ENCODE measurements around the gene GUCY1A1.

The GUCY1A1 gene

DNA sequence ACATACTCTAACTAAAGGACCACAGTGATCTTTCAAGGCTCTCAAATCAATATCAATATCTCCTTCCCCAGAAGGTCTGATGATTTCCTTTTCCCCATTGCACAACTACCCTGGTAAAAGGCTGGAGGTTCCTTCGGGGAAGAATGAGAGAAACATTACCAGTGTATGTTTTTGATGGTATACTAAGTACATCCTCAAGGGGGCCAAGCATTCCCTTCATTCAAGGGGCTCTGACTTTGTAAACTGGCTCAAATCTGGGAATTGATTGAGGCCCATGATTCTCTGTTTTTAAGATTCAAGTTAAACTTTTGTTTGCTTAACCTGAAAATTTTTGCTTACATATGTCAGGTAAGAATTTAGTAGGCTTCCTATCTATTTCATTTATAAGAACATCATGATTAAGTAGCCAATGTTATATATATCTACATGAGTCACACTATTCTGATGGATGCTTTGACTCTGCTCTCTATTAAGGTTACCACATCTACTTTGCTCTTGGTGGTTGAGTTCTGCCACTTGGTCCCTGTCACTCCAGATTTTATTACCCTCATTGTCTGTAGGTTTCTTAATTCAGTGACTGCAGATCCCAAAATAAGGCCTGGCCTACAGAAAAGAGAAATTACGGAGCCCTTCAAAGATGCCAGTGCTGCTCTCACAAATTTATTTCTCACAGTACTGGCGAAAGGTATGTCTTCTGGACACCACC, 75.8 kb downstream of the GUCY1A1 start:
- no peak for DNase-seq

DNA sequence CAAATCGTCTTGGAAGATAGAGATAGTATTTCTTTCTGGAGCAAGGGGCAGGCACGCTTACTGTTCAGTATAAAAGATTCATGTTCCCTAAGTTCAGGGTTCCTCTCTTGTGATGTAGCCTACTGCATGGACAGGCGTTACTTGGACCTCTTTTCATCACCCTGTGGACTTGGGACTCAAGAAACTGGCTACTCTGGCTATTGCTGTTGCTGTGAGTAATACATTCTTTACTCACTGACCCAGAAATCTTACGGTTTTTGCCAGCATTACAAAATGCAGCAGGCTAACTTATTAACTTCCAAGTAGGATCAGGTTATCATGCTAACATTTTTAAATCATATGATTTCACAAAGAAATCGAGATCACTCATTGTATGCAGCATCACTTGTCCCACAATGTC, 79.3 kb downstream of the GUCY1A1 start:
- DNase-seq, result no peak

DNA sequence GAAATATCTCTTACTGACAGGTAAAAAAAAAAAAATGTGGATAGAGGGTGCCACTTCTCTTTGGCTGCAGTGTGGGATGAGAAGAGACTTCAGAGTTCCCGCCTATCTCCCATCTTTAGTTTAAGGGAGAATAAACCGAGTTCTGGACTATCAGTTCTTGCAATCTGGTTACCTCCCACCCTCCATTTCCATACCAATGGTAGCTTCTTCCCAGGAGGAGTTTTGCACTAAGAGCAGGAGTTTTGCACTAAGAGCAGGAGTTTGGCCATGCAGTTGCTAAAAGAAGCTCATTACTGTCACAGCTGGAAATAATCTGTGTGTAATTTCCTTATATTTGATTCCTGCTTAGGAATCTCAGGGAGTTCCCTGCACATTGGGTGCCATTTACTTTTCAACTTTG, 81.4 kb downstream of the GUCY1A1 start:
- no peak for DNase-seq

DNA sequence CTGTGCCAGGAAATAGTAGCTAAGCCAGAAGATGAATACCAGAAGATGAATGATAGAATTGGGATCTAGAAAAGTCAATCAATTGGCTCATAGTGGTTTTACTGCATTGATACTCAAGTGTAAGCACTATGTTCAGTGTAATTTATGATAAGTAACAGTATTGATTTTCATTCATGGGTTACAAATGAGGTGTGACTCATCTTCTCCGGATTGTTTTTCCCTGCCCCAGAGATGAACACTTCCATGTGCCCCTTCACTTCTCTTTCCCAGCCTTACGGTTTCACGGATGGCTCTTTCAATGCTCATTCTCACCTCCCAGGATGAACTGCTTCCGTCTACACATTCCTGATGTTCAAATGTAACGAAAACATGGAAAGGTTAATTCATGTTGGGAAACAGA, 82.4 kb downstream of the GUCY1A1 start:
- DNase-seq, result no peak

DNA sequence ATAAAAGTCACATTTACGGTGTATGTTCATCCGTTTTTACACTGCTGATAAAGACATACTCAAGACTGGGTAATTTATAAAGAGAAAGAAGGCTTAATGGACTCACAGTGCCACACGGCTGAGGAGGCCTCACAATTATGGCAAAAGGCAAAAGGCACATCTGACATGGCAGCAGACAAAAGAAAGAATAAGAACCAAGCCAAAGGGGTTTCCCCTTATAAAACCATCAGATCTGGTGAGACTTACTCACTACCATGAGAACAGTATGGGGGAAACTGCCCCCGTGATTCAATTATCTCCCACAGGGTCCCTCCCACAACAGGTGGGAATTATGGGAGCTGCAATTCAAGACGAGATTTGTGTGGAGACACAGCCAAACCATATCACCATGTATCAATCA, 84.9 kb downstream of the GUCY1A1 start:
- no peak for DNase-seq

DNA sequence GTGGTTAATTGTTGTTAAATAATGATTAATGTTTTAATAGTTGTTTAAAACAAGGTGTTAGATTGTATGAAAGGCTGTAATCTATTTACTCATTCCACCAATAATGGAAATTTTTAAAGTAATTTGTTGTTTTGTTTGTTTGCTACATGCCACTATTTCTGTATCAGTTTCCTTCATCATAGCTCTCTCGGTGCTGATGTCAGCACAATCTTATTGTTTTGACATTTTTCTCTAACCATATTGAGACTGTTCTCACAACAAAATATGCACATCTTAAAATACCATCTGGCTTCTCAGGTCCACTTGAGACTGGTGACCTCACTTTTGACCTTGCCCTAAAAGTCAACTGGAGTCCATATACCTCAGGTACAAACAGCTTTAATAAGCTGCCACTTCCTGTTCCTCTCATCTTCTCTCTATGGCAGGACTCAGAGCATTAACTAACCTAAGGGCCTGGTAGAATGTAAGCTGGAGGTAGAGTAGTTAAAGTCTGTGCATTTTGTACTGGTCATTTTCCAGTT, 91.2 kb downstream of the GUCY1A1 start:
- no peak for DNase-seq

DNA sequence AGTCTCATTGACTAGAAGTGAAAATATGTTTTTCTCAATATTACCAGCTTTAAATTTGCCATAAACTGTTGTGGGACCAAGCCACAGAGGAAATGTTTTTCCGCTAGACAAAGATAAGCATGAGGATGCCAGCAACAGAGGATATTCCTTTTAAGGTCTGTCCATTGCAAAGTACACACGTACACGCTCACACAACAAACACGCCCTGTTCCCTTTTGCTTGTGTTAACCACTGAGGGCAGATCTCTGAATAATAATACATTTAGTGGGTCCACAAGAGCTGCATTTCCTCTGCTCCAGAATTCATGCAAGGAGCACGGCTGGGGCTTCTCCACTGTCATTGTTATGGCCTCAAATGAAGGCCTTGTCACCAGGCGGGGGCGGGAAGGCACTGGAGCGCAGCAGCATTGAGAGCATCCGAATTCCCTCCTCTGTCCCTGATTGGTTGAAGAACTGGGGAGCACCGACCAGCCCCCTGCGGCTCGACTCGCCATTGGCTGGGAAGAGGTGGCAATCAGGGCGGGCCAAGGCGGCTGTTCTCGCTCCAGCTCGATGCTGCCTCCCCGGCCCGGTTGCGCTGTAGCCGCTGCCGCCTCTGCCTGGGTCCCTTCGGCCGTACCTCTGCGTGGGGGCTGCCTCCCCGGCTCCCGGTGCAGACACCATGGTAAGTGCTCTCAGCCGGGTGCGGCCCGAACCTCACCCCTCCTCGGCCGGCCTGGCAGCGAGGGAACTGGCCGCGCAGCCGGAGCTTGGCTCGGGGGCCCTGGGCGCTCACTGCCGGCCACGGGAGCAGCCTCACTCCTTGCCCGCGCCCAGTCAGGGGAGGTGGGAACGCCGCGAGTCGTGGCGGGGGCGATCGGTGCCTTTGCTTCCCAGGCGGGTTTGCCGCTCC, 92.1 kb downstream of the GUCY1A1 start, which contains the start of gene GUCY1B1:
Gene GUCY1B1, plus strand, starts transcription at position 541 of the 891 bp plus-strand sequence. Its CDS starts 120 bp downstream, at position 661.
- DNase-seq, result peak; percentile 54

DNA sequence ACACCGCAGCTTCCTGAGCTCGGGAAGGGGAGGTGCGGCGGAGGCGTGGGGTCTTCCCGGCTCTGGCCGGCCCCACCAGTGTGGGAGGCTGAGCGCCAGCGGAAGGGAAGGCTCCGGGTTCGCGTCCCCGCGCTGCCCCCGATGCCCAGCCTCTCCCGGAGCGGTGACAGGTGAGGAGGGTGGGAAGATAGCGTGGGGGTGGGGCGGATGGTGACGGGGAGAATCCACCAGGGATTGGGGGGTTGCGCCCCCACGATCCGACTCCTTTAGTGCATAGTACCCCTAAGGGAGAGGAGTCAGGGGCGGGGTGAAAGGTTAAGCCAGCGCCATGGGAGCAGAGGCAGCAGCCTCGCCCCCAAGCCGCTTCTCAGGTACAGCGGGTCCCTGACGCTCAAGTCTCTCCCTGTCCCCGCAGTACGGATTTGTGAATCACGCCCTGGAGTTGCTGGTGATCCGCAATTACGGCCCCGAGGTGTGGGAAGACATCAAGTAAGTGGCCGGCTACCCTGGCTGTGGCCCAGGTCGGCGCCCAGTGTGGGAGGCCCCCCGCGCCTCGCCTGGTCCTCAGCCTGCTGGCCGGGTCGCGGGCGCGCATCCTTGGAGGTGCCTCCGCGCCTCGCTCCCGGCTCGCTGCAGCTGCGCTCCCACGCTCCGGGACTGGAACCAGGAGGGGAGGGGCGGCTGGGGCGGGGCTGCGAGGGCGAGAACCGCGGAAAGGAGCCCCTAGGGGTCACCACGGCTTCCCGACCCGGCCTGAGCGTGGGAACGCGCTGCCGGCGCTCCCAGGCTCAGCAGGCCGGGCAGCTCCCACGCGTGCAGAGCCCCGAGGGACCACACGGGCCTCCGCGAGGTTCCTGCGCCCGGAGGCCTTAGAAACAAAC, 93.0 kb downstream of the GUCY1A1 start:
- no peak for DNase-seq

DNA sequence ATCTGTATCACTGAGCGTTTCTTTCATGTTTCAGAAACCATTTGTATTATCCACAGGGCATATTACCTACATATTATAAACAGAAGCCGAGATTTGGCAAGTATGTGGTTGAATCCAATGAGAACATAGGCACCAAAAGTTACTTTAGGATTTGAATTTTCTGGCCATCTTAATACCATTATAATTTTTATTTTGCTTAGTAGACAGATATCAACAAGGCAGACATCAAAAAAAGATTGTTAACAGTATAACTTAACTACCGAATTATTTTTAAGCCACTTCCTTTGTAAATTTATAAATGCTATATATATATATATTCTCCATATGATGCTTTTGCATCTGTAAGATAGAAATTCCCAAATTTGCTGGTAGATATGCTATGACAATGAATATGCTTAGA, 94.4 kb downstream of the GUCY1A1 start:
- DNase-seq, result no peak

DNA sequence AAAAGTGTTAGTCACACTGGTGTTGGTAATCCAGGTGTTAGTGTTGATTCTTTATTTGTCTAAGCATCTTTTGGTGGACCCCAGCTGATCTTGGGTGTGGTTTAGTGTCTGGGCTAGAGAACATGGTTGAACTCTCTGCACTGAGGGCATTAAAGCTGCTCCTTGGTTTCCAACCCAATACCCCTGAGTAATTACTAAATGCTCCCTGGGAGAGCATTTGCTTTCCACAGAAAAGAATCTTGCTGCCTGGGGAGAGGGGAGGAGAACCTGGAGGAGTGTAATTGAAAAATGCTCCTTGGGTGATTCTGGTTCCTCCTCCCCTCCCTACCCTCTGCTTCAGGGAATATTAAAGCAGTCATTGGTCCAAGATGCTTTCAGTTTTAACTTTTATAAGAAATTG, 95.3 kb downstream of the GUCY1A1 start:
- DNase-seq, result no peak

DNA sequence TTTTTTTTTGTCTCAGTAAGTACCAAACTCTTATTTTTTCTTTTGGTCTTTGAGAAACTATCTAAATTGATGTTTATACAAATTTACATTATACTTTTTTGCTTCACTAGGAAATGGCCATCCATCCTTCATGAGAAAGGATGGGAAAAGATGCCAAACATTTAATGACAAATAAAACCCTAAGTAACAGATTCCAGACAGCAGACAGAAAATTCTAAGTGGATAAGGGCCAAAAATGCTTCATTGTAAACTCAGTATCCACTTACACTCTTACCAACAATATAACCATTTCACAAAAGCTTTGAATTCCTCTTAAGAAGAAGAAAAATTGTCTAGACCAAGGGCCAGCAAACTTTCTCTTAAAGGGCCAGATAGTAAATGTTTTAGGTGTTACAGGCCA, 95.7 kb downstream of the GUCY1A1 start:
- no peak for DNase-seq

DNA sequence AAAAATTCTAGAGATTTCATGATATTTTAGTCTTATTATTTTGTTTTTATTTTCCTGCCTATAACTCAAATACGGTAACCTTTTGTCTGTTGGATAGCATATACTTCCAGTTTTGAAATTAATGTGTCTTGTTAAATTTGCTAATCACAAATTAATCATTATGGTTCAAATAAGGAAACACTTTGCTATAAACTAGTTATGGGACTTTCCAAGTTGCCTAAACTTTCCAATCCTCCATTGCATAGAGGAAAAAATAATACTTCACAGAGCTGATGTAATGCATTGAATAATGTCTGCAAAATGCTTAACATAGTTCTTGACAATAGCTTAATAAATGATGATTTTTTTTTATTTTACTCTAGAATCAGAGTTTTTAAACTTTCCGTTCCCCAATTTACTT, 96.9 kb downstream of the GUCY1A1 start:
- DNase-seq, result no peak

DNA sequence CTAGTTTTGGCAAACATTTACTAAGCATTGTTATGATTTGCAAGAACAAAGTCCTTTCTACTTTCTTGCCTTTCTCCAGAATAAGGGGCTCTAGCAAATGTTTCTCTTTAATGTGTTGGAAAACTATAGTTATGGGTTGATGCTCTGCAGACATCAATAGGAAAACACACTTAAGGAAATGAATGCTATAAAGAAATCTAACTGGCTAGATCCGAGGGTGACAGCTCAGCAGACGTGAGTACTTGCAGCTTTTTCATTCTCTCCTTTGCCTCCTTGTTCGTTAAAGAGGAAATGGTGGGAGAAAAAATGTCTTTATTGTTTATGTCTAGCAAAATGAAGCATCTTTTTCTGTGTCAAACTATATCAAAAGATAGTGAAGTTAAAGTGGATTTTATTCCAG, 98.5 kb downstream of the GUCY1A1 start:
- no peak for DNase-seq

DNA sequence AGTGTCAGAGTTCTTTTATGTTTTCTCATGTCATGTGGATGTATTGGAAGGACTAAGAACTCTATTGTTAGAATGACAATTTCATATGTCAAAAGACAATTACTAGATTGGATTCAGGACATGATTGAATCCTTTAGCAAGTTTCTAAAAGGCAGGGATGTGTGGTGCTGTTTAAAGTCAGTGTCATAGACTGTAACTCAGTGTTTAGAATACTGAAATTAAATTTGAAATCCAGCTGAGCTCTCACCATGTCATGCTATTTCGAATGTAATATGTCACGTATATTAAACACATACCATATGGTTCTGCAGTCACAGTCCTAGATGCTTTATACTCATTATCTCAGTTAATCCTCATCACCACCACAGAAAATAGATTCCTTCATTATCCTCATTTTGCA, 100.0 kb downstream of the GUCY1A1 start:
- DNase-seq, result no peak

DNA sequence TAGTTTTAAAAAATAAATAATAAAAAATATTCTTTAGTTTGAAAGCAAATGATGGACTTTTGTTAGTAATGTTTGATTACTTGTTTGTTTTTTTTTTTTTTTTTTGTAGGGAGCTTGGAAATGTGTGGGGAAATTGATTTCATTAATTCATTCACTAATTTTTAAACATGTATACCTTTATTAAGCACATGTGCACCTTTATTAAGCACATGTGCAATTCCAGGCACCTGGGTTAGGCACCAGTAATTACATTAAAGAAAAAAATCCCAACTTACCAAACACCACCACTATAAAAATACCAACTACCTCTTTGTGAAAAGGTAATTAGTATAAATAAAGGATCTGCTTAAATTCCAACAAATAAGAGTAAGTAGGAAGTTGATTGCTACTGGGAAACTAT, 101.7 kb downstream of the GUCY1A1 start:
- no peak for DNase-seq

DNA sequence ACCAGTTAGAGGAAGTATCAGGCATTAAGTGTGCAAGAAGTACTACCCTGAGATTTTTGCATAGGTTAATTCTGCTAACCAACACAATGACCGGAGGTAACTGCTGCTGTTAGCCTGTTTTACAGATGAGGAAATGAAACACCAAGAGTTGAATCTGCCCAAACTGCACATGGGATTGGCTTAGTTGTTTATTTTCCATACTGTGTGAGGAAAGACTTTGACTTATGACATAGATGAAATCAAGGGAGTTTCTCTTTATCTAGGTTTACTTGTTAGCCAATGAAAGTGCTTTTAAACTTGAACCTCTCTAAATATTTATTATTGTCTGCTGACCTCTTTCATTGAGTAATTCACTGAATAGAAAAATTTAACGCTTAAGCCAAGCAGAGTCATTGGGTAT, 102.4 kb downstream of the GUCY1A1 start:
- DNase-seq, result no peak

DNA sequence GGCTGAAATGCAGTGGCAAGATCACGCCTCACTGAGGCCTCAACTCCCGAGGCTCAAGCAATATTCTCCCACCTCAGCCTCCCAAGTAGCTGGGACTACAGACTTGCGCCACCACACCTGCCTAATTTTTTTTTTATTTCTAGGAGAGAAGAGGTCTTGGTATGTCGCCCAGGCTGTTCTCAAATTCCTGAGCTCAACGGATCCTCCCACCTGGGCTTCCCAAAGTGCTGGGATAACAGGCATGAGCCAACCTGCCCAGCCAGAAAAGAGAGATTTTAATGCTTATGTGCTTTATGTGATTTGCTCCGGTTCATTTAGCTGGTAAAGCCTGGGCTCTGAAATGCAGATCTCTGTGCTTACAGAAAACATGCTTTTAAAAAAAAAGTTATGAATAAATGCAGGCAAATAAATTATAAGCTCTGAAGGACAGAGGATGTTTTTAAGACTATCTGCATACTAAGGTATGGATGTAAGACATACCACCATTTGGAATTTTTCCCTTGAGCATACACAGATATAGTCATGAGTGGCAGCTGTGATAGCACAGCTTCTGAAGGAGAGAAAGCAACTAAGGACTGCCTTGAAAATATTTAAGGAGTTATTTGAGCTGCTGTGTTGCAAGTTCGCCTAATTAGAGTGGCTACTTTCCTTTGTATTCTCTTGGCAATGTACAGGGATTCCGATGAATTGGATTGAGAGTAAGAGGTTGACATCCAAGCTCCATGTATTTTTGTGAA, 106.0 kb downstream of the GUCY1A1 start:
- DNase-seq, result no peak

DNA sequence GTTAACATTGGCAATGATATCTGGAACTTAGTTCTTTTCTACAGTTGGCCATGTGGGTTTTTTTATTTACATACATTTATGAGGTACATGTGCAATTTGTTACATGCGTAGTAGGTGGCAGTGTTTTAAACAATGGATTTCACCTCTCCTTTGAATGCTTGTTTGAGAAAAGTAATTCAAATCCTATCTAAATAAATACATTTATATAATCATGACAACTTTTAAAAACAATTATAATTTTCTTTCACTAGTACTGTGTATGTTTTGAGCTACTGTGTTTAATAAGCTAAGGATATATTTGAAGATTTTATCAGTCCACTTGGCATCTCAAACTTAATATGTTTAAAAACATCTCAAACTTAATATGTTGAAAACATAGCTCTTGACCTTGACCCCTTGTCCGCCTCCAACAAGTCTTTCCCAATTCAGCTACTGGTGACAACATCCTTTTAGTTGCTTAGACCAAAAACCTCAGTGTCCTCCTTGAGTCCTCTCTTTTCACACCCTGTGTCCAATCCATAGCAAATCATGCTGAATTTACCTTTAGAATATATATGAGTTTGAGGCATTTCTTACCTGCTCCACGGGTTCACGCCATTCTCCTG, 106.7 kb downstream of the GUCY1A1 start:
- DNase-seq, result no peak

DNA sequence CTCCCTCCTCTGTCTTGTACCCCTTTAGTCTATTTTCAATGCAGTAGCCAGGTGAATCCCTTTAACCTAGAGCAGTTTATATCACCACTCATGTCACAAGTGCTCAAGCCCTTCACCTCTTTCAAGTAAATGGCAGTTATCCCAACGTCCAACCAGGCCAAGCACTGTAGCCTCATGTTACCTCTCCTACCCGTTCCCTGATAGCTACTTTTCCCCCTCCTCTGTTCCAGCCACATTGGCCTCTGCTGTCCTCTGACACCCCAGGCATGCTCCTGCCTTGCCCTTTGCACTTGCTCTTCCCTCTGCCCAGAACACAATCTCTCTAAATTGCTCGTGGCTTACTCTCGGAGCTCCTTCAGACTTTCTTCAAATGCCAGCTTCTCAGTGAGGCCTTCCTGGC, 107.4 kb downstream of the GUCY1A1 start:
- DNase-seq, result no peak

DNA sequence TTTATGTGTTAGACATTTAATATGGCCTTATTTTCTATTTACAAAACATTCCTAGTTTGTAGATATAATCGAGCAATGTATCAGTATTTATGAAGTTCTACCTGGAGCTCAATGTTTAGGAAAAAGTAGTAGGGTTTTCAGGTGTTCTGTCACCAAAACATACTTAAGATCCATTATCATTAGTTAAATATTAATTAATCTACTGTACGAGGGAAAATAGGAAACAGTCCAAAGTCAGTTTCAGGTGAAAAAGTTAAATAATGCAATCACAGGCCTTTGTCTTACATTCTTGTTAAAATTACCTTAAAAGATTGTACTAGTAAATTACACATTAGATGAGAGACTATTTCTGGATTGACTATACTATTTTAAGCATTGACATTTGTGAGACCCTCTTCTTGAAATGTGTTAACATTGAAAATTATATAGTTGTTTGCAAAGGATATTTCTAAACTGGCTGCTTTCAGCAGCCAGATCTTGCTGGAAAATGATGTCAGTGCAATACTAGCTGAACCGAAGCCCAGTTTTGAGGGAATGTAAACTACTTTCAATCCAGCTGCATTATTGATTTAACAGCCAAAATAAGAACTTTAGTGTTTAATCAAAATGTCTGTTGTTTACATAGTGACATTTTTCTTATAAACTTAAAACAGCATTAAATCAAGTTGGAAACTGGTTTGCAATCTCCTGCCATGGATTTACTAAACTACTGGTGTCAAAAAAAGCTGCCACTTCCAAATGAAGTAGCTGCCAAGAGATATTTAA, 111.5 kb downstream of the GUCY1A1 start:
- DNase-seq, result no peak

DNA sequence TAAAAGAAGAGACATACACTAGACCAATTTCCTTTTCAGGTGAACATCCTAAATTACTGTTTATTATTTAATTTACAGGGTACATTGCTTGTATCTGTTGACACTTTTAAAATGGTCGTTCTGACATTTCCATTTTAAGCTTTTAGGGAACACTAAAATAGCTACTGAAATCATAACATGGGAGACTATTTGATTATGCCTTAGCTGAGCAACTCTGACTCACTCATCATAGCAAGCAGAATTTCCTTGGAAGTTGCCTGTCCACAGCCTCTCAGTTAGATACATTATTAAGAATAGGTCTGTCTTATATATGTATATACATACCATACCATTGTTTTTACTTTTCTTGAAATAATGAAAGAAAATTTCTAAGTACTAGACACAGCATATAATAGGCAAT, 114.1 kb downstream of the GUCY1A1 start:
- DNase-seq, result no peak

Data from CD4-positive, alpha-beta T cell treated with Interleukin-17A for 4 hours (primary cell).